Mesendoderm (in vitro differentiated cells): ENCODE measurements around the gene TBC1D22B.

Experiments used
- DNase-seq: peaks from one replicate; pipeline ENCODE4 v3.0.0; 2013
- H2AK5ac ChIP-seq: 2 replicates; pipeline ENCODE4 v1.6.1; 2013; ENCODE audit warnings: low read length, inconsistent platforms
- H2BK120ac ChIP-seq: 2 replicates; pipeline ENCODE4 v1.6.1; 2013; ENCODE audit warnings: low read depth, mild to moderate bottlenecking, low read length, moderate library complexity, mixed read lengths
- H2BK15ac ChIP-seq: replicated peaks from 2 replicates; pipeline ENCODE4 v1.6.1; 2013; ENCODE audit warnings: low read depth, mild to moderate bottlenecking, moderate library complexity
- H2BK5ac ChIP-seq: 2 replicates; pipeline ENCODE4 v1.6.1; 2013; ENCODE audit warnings: low read length, inconsistent platforms
- H3K18ac ChIP-seq: 2 replicates; pipeline ENCODE4 v1.6.1; 2013; ENCODE audit warnings: mild to moderate bottlenecking, low read length, mixed read lengths
- H3K23ac ChIP-seq: one replicate; pipeline ENCODE4 v1.6.1; 2013; ENCODE audit warnings: low read length
- H3K27ac ChIP-seq: 2 replicates; pipeline ENCODE4 v1.5.1; 2013; ENCODE audit warnings: low read depth, mild to moderate bottlenecking, inconsistent platforms, low read length, moderate library complexity
- H3K27me3 ChIP-seq: 2 replicates; pipeline ENCODE4 v1.6.1; 2013; ENCODE audit warnings: low read length, control low read depth, mild to moderate bottlenecking, inconsistent platforms; ENCODE audit not compliant: insufficient read depth, poor library complexity
- H3K36me3 ChIP-seq: 2 replicates; pipeline ENCODE4 v1.6.1; 2013; ENCODE audit warnings: low read length, inconsistent platforms; ENCODE audit not compliant: control insufficient read depth, insufficient read depth
- H3K4ac ChIP-seq: one replicate; pipeline ENCODE4 v1.6.1; 2013; ENCODE audit warnings: low read depth, mild to moderate bottlenecking, low read length, moderate library complexity
- H3K4me1 ChIP-seq: 2 replicates; pipeline ENCODE4 v1.6.1; 2013; ENCODE audit warnings: low read depth, low read length, inconsistent platforms; ENCODE audit not compliant: control insufficient read depth
- H3K4me2 ChIP-seq: 2 replicates; pipeline ENCODE4 v1.6.1; 2013; ENCODE audit warnings: low read length
- H3K4me3 ChIP-seq: 2 replicates; pipeline ENCODE4 v1.5.1; 2013; ENCODE audit warnings: mild to moderate bottlenecking, low read length
- H3K56ac ChIP-seq: one replicate; pipeline ENCODE4 v1.6.1; 2013; ENCODE audit warnings: low read length
- H3K79me1 ChIP-seq: 2 replicates; pipeline ENCODE4 v1.6.1; 2013; ENCODE audit warnings: low read length, inconsistent platforms
- H3K79me2 ChIP-seq: 2 replicates; pipeline ENCODE4 v1.6.1; 2013; ENCODE audit warnings: mild to moderate bottlenecking, low read length; ENCODE audit not compliant: control insufficient read depth, insufficient read depth
- H3K9ac ChIP-seq: 2 replicates; pipeline ENCODE4 v1.6.1; 2013; ENCODE audit warnings: low read length, inconsistent platforms
- H4K5ac ChIP-seq: one replicate; pipeline ENCODE4 v1.6.1; 2013; ENCODE audit warnings: low read length
- H4K8ac ChIP-seq: one replicate; pipeline ENCODE4 v1.6.1; 2013; ENCODE audit warnings: low read depth, mild to moderate bottlenecking, control low read depth, low read length, moderate library complexity
- WGBS: extraction: QIAGEN DNeasy Blood & Tissue Kit; methylation state at CpG from one replicate; pipeline ENCODE4 v1.1.7; 2013; ENCODE audit warnings: low lambda C conversion rate, missing lambda C conversion rate; ENCODE audit not compliant: insufficient coverage; ENCODE audit errors: extremely low coverage; 5-methylcytosine and 5-hydroxymethylcytosine counted together

The TBC1D22B gene

GRCh38 chr6:37273690-37274089, 16.1 kb downstream of the TBC1D22B start:
- H3K27me3 ChIP-seq: no peaks in the 10 kb centered on the region
- no peak overlapping the region for H3K56ac ChIP-seq
- H3K4me3 ChIP-seq: no peak overlapping the region
- H2AK5ac ChIP-seq: no peak overlapping the region
- no peak overlapping the region for H3K4ac ChIP-seq
- H3K4me2 ChIP-seq: no peak overlapping the region
- H2BK5ac ChIP-seq: no peak overlapping the region
- H4K8ac ChIP-seq: no peak overlapping the region
- no peak overlapping the region for H3K27ac ChIP-seq
- no peaks in the 10 kb centered on the region for H3K4me1 ChIP-seq
- no peak overlapping the region for H3K9ac ChIP-seq
- peaks cover 5% of the 10 kb centered on the region for H3K79me1 ChIP-seq
- no peak overlapping the region for H2BK15ac ChIP-seq
- no peak overlapping the region for H2BK120ac ChIP-seq
- DNase-seq: no peak
- no peak overlapping the region for H3K23ac ChIP-seq
- no peaks in the 10 kb centered on the region for H3K79me2 ChIP-seq
- no CpG with 5 or more reads among the region's 3 CpGs for WGBS
- no peak overlapping the region for H4K5ac ChIP-seq
- no peaks in the 10 kb centered on the region for H3K36me3 ChIP-seq
- H3K18ac ChIP-seq: no peak overlapping the region

DNA sequence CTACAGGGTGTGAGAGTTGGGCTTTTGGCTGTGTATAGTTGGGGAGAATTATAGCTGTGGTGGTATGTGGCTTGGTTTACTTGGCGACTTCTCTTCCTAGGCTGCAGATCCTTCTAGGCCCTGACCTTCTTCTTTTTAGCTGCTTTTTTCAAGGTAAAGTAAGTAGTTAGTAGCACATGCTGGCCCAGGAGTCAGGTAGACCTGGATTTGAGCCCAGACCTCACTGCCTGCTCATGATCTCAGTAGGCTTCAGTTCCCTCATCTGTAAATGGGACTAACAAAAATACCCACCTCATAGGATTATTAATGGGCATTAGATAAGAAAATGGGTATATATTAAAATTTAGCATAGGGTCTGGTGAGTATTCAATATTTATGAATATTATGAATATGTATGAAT, 17.8 kb downstream of the TBC1D22B start:
- Histone ChIP-seq H2AK5ac (no peak overlapping the region), H3K4me2 (no peak overlapping the region), H3K79me2 (no peaks in the 10 kb centered on the region), H4K8ac (no peak overlapping the region), H3K27ac (no peak overlapping the region), H3K79me1 (peaks cover 6% of the 10 kb centered on the region), H2BK120ac (no peak overlapping the region), H3K9ac (no peak overlapping the region), H3K4me3 (no peak overlapping the region), H3K23ac (no peak overlapping the region), H3K36me3 (no peaks in the 10 kb centered on the region), H3K18ac (no peak overlapping the region), H3K4me1 (no peaks in the 10 kb centered on the region), H3K4ac (no peak overlapping the region), H3K56ac (no peak overlapping the region), H3K27me3 (no peaks in the 10 kb centered on the region), H2BK5ac (no peak overlapping the region), H4K5ac (no peak overlapping the region), H2BK15ac (no peak overlapping the region)
- DNase-seq: no peak
- WGBS: no CpG with 5 or more reads among the region's 1 CpG

GRCh38 chr6:37277001-37277409, 19.4 kb downstream of the TBC1D22B start:
- no peak overlapping the region for H3K4me3 ChIP-seq
- no peaks in the 10 kb centered on the region for H3K4me1 ChIP-seq
- H2AK5ac ChIP-seq: no peak overlapping the region
- no peak overlapping the region for H3K4ac ChIP-seq
- H2BK120ac ChIP-seq: no peak overlapping the region
- H3K36me3 ChIP-seq: no peaks in the 10 kb centered on the region
- no peak overlapping the region for H3K9ac ChIP-seq
- WGBS: no CpG with 5 or more reads among the region's 6 CpGs
- H3K23ac ChIP-seq: no peak overlapping the region
- peaks cover 6% of the 10 kb centered on the region for H3K79me1 ChIP-seq
- no peak overlapping the region for H3K56ac ChIP-seq
- no peaks in the 10 kb centered on the region for H3K27me3 ChIP-seq
- no peak overlapping the region for H3K27ac ChIP-seq
- no peak overlapping the region for H2BK5ac ChIP-seq
- H3K4me2 ChIP-seq: no peak overlapping the region
- no peak overlapping the region for H3K18ac ChIP-seq
- no peak overlapping the region for H4K5ac ChIP-seq
- H2BK15ac ChIP-seq: no peak overlapping the region
- H3K79me2 ChIP-seq: no peaks in the 10 kb centered on the region
- H4K8ac ChIP-seq: no peak overlapping the region
- DNase-seq: no peak

- peaks cover 3% of the 10 kb centered on the region for H3K36me3 ChIP-seq
- no peak overlapping the region for H3K4me2 ChIP-seq
- H3K4me1 ChIP-seq: no peaks in the 10 kb centered on the region
- no peak overlapping the region for H3K27ac ChIP-seq
- H3K79me1 ChIP-seq: peaks cover 6% of the 10 kb centered on the region
- H4K5ac ChIP-seq: no peak overlapping the region
- H2AK5ac ChIP-seq: no peak overlapping the region
- no peak overlapping the region for H2BK5ac ChIP-seq
- no peak overlapping the region for H3K56ac ChIP-seq
- H3K23ac ChIP-seq: no peak overlapping the region
- no peak overlapping the region for H3K18ac ChIP-seq
- H3K27me3 ChIP-seq: no peaks in the 10 kb centered on the region
- no peak overlapping the region for H3K4ac ChIP-seq
- H3K9ac ChIP-seq: no peak overlapping the region
- H2BK120ac ChIP-seq: no peak overlapping the region
- H3K4me3 ChIP-seq: no peak overlapping the region
- no peak for DNase-seq
- H3K79me2 ChIP-seq: no peaks in the 10 kb centered on the region
- no CpG with 5 or more reads among the region's 9 CpGs for WGBS
- H4K8ac ChIP-seq: no peak overlapping the region
- no peak overlapping the region for H2BK15ac ChIP-seq
These were observed 22.0 kb downstream of the TBC1D22B start for GRCh38 chr6:37279366-37280134.

DNA sequence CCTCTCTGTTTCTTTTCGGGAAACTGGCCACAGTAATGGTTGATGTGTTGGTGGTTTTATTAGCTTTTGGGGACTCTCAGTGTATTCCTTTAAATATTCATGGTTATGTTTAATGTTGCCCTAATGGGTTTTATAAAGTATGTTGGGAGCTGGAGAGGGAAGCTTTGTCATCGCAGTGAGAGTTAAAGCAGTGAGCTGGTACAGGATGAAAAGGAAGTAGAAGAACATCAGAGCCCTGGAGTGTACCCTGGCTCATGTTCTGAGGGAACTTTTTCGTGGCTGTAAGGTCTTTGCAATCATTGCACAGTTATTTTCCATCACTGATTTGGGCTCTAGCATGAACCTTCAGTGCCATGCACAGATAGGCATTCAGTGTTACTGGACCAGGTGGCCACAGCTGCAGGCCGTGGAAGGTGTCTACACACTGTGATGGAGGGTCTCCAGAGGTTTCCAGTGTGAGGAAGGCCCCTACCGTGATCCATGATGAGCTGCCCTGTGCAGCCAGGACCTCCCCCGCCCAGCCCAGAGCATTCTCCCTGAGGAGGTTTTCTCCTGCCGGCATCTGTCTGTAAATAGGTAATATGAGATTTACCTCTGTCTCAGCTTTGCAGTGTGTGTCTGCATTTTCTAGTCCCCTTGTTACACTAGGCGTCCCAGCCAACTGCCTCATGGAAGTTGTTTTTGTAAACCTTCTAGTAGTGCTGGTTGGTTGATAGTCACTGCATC, 22.8 kb downstream of the TBC1D22B start:
- peaks cover 4% of the 10 kb centered on the region for H3K79me1 ChIP-seq
- H3K4ac ChIP-seq: no peak overlapping the region
- no peak overlapping the region for H3K23ac ChIP-seq
- no peak overlapping the region for H2AK5ac ChIP-seq
- no peak overlapping the region for H4K5ac ChIP-seq
- DNase-seq: no peak
- H2BK120ac ChIP-seq: no peak overlapping the region
- H4K8ac ChIP-seq: no peak overlapping the region
- H3K4me3 ChIP-seq: no peak overlapping the region
- H3K18ac ChIP-seq: no peak overlapping the region
- H2BK15ac ChIP-seq: no peak overlapping the region
- no peaks in the 10 kb centered on the region for H3K79me2 ChIP-seq
- no peak overlapping the region for H2BK5ac ChIP-seq
- H3K4me1 ChIP-seq: no peaks in the 10 kb centered on the region
- no peak overlapping the region for H3K4me2 ChIP-seq
- H3K27me3 ChIP-seq: no peaks in the 10 kb centered on the region
- no CpG with 5 or more reads among the region's 8 CpGs for WGBS
- no peak overlapping the region for H3K56ac ChIP-seq
- peaks cover 6% of the 10 kb centered on the region for H3K36me3 ChIP-seq
- no peak overlapping the region for H3K9ac ChIP-seq
- no peak overlapping the region for H3K27ac ChIP-seq
